Inferior parietal cortex (tissue), 1 donor: ENCODE measurements around the gene OR2B6.
"Not testable (repeated sequence)": the region's sequence is repeated elsewhere in the genome, so short reads cannot be mapped to it uniquely, and the experiment has no call there.

ENCODE experiments used
- DNase-seq: peaks from one replicate; pipeline ENCODE4 v3.0.0-alpha.2; 2016; ENCODE audit errors: extremely low spot score

OR2B6 gene

DNA sequence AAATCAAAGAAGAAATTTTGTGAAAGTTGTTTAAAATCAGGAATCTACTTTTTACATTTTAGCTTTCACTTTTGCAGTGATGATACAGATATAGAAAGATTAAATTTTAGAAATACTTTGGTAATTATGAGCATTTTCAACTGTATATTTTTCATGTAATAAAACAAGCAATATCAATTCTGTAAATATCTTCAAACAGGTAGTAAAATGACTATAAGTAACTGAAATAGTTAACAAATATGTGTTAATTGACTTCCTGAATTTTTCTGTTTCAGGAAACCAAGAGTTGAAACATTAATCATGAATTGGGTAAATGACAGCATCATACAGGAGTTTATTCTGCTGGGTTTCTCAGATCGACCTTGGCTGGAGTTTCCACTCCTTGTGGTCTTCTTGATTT is at the start of gene OR2B6:
OR2B6 (plus strand) TSS at position 301 of the 400 bp plus-strand sequence; CDS start at position 301, 0 bp downstream.
- DNase-seq, result no peak

- no peak for DNase-seq
Observed at GRCh38 chr6:27908017-27908416, 49.0 kb upstream of the OR2B6 start.

DNA sequence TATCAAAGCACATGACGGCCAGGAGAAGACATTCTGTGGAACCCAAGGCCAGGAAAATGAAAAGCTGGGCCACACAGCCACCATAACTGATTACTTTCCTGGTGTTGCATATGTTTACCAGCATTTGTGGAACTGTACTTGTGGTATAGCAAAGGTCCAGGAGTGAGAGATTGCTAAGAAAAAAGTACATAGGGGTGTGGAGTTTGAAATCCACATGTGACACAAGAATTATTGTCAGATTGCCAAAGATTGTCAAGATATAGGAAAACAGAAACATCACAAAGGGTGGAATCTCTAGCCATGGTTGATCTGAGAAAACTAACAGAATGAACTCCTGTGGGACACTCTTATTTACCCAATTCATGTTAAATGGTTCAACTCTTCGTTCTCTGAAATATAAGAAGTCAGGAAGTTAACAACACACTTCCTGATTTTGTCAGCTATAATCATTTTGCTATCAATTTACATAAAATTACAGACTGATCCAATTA is 45.0 kb upstream of the OR2B6 start, which contains the start of gene OR2B2:
OR2B2 (minus strand) TSS at position 441 of the 491 bp plus-strand sequence; CDS start at position 364, 77 bp downstream.
- DNase-seq, result no peak

GRCh38 chr6:27922949-27923348 is 34.1 kb upstream of the OR2B6 start:
- no peak for DNase-seq

- no peak for DNase-seq
Observed at GRCh38 chr6:27924179-27924578, 32.9 kb upstream of the OR2B6 start.

DNA sequence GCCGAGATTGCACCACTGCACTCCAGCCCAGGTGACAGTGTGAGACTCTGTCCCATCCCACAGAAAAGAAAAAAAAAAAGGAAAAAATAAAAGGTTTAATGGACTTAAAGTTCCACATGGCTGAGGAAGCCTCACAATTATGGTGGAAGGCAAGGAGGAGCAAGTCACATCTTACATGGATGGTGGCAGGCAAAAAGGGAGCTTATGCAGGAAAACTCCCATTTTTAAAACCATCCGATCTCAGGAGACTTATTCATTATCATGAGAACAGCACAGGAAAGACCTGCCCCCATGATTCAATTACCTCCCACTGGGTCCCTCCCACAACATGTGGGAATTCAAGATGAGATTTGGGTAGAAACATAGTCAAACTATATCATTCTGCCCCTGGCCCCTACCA is 29.0 kb upstream of the OR2B6 start:
- DNase-seq, result not testable (repeated sequence)

- not testable (repeated sequence) for DNase-seq
Observed at GRCh38 chr6:27929930-27930329, 27.1 kb upstream of the OR2B6 start.

GRCh38 chr6:27931209-27931608 is 25.8 kb upstream of the OR2B6 start:
- DNase-seq, result no peak

DNA sequence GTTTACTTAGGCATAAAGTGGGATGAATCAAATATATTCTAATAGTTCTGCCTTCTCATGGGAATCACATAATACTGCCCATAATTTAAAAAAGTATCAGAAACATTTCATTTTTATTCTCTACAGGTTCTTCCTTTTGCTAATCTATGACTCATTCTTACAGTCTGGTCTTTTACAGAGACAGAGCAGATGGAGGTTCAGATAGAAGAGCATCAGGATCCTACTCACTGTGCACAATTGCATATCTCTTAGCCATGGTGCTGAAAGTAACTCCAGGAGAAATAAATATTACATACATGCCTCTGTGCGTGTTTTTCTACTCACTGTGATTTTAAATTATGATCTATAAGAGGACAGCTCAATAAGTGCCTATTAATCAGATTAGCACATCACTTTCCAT is 16.3 kb upstream of the OR2B6 start:
- no peak for DNase-seq

DNA sequence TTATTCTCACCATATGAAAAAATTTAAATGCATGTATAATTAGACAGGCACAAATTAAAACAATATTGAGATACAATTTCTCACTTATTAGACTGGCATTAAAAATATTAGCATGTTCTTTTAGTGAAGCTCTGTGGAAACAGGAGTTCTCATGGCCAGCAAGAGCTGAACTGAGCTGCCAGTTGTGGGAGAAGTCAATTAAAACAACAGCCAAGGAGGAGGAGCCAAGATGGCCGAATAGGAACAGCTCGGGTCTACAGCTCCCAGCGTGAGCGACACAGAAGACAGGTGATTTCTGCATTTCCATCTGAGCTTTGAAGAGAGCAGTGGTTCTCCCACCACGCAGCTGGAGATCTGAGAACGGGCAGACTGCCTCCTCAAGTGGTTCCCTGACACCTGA is 14.0 kb upstream of the OR2B6 start:
- DNase-seq, result not testable (repeated sequence)

DNA sequence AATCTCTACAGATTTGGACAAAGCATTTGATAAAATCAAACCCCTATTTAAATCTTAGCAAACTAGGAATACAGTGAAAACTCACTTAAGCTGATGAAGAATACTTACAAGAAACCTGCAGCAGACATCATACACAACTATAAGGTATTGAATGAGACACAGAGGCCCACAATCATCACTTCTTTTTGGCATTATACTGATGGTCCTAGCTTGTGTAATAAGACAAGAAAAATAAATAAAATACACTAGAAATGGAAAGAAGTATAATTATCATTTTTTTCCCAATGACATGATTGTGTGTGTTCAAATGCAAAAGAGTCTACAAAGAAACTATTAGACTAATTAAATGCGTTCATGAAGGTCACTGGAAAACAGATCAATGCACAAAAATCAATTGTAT is 8.8 kb upstream of the OR2B6 start:
- no peak for DNase-seq

- DNase-seq, result no peak
Observed at GRCh38 chr6:27951040-27951439, 6.0 kb upstream of the OR2B6 start.

DNA sequence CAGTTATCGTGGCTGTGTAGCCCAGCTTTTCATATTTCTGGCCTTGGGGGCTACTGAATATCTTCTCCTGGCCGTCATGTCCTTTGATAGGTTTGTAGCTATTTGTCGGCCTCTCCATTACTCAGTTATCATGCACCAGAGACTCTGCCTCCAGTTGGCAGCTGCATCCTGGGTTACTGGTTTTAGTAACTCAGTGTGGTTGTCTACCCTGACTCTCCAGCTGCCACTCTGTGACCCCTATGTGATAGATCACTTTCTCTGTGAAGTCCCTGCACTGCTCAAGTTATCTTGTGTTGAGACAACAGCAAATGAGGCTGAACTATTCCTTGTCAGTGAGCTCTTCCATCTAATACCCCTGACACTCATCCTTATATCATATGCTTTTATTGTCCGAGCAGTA is 475 bp downstream of the OR2B6 start:
- DNase-seq, result no peak

DNA sequence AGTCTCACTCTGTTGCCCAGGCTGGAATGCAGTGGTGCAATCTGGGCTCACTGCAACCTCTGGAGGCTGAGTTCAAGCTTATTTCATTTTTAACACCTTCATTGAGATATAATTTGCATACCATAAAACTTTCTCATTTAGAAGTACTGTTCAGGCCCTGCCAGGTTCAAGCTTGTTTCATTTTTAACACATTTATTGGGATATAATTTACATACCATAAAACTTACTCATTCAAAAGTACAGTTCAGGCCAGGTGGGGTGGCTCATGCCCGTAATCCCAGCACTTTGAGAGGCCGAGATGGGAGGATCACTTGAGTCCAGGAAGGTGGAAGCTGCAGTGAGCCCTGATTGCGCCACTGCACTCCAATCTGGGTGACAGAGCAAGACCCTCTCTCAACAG is 5.5 kb downstream of the OR2B6 start:
- no peak for DNase-seq

DNA sequence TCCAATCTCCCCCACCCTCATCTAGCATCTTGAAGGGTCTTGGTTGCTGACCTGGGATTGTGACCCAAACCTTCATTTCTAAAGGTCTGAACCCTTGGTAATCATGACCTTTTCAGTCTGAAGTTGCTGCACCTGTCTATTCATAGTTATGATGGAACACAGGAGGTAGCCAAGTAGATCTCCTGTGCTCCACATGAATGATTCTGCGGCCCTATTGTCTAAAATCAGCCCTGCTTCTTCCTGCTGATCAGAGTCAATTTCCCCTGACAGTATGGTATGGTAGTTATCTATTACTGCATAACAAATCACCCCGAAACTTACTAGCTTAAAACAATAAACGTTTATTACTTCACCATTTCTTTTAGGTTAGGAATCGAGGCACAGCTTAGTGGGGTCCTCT is 9.0 kb downstream of the OR2B6 start:
- no peak for DNase-seq

DNA sequence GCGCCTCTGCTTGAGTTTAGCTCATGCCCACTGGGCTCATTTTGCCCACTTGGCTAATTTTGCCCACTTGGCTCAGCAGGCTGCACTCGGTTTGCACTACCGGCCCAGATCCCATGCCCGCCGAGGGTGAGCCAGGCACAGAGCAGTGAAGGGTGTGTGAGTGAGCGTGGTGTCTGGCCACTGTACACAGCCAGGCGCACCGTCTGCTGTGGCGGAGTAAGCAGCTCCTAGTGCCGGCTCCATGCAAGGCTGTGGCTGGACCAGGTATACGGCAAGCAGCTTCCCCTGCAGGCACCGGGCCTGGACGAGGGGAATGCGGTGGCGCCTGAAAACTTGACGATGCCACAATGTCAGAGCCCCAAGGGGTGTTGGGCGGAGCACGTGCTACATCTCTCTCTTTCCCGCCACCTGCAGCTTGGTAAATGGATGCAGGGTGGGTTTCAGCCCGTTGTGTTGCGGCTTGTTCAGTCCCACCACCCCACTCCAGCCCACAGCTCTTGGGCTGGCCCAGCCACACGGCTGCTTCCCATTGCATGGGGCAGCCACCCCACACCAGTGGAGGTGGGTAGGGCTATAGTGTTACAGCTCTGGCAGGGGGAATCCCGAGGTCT is 9.9 kb downstream of the OR2B6 start:
- DNase-seq, result no peak

GRCh38 chr6:27970444-27970843 is 13.4 kb downstream of the OR2B6 start:
- DNase-seq, result no peak

DNA sequence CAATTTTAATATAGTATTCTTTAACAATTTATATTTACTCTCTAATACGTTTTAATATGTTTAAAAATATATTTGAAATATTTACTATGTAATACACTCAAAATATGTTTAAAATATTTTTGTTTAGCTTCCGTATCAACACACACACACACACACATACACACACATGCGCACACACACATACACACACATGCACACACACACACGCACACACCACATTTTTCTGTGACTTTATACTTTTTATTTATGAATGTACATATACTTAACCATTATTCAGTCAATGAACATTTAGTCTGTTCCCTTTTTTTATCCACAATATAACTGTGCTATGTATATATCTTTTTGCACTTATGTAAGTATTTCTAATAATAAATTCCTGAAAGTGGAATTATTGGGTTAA is 15.7 kb downstream of the OR2B6 start:
- no peak for DNase-seq

DNA sequence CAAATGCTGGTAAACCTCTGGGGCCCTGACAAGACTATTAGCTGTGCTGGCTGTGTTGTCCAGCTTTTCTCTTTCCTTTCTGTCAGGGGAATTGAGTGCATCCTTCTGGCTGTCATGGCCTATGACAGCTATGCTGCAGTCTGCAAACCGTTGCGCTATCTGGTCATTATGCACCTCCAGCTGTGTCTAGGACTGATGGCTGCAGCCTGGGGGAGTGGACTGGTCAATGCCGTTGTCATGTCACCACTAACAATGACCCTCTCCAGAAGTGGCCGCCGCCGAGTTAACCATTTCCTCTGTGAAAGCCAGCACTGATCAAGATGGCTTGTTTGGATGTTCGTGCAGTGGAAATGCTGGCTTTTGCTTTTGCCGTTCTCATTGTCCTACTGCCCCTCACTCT is 20.3 kb downstream of the OR2B6 start:
- no peak for DNase-seq

DNA sequence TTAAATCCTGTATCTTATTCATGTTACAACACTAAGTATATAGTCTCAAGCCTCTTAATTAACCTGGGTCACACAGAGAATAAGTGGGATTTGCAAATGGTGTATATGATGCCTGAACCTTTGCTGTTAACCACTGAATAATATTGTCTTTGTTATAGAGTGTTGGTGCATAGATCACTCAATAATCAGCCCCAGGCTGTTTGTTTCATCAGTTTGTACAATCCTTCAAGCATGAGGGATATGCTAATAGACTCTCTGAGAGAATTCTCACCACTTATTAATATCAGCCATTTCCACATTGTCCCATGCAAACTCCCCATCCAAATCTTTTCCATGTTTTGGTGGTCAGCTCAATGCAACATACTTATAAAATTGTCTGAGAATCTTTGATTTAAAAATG is 21.7 kb downstream of the OR2B6 start:
- DNase-seq, result no peak

DNA sequence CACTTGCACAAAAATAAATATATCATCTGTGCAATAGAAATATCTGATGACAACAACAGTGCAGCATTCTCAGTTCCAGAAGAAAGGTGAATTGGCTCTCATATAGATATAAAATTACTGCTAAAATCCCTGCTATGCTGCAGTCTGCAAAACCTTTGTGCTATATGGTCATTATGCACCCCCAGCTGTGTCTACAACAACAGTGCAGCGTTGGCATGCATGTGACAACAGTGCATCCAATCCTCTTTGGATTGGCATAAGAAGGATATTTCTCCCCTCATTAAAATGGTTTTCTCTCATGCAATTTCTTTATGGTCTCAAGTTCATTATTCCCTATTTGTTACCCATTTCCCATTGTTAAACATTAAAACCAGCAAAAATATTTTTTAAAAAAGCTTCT is 23.1 kb downstream of the OR2B6 start:
- DNase-seq, result no peak

GRCh38 chr6:27986928-27987725 is 30.1 kb downstream of the OR2B6 start:
- DNase-seq, result no peak

GRCh38 chr6:27994616-27995015 is 37.6 kb downstream of the OR2B6 start:
- no peak for DNase-seq
